Measurements from ENCODE around the gene CD82. TPM values are rescaled to one million over a fixed set of nuclear protein-coding genes. Genes with fewer than 3 reads are reported as not detected.

CD82 gene
- total and polyA plus RNA-seq, 2 donors (not counting 1 experiment from before 2014, with no cell fraction given), result 192 to 438 TPM

DNA sequence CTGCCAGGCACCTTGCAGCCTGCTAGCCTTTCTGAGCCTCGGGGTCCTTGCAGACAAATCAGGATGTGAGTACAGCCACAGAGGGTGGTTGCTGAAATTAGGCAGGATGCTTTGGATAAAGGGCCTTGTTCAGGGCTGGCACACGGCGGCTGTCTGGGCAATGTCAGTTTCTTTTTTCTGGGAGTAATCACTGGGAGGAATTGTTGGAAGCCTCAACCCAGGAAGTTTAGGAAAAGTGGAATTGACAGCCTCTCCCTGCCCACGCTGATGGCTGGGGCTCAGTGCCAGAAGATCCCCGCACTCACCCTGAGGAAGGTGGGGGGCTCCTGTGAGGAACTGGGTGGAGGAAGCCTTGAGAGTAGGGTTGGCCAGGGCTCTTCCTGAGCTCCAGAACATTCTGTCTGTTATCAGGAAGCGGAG is 37.4 kb downstream of the CD82 start:
- peaks cover 96% of the 10 kb centered on the region for H3K4me1 Mint-ChIP-seq
- Histone ChIP-seq H3K9ac (ENCODE audit: low read length) (no peak overlapping the region), H3K4me2 (replicated peaks; ENCODE audit: low read depth, low read length, poor library complexity, severe bottlenecking) (peak overlapping the region; percentile 68)

DNA sequence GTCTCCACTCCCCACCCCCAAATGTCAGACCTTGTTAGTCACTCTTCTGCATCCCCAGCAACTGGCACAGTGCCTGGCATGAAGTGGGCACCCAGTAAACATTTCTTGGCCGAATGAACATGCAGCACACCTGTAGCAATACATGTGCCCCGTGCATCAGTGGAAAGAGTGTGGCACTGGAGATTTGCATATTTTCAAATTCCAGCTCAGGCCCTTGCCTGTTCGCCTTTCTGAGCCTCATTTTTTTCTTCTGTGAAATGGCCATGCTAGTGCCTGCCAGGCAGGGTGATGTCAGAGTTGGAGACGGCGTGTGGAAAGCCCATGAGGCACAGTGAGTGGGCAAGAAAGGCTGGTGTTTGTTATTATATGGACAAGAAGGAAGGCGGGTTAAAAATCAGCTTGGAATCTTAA is 38.7 kb downstream of the CD82 start:
- Histone ChIP-seq H3K9me3 (ENCODE audit: control extremely low read depth in 1 of 3, control insufficient read depth in 2 of 3, insufficient read depth in 1 of 3, low read length in 2 of 3) (no peaks in the 10 kb centered on the region), H3K79me2 (ENCODE audit: control insufficient read depth, insufficient read depth, low read length) (peaks cover 12% of the 10 kb centered on the region), H3K36me3 (replicated peaks in 1 of 2; ENCODE audit: control extremely low read depth in 1 of 2, control insufficient read depth in 1 of 2, extremely low read depth in 1 of 2, insufficient read depth in 2 of 2, low read length in 1 of 2) (peaks cover 2 to 71% of the 10 kb centered on the region in 2 experiments), H3K4me2 (replicated peaks; ENCODE audit: low read depth, low read length, poor library complexity, severe bottlenecking) (peak overlapping the region; percentile 68), H3K4me1 (ENCODE audit: control insufficient read depth in 2 of 2, insufficient read depth in 2 of 2, low read length in 2 of 2) (peaks cover 98 to 100% of the 10 kb centered on the region in 2 donors), H3K27ac (ENCODE audit: low read length in 2 of 2) (peak overlapping the region; percentile 90 to 99), H3K4me3 (ENCODE audit: control extremely low read depth in 1 of 5, extremely low read depth in 1 of 5, insufficient read depth in 1 of 5, low read depth in 2 of 5, low read length in 4 of 5) (peak overlapping the region in 4 of 5 experiments; percentile 14 to 49 (median 28)), H4K20me1 (ENCODE audit: control insufficient read depth, insufficient read depth, low read length, poor library complexity, severe bottlenecking) (no peaks in the 10 kb centered on the region), H3K9ac (ENCODE audit: low read length) (peak overlapping the region; percentile 43), H3K27me3 (replicated peaks in 1 of 4; ENCODE audit: control extremely low read depth in 1 of 4, control insufficient read depth in 3 of 4, insufficient read depth in 4 of 4, low read length in 3 of 4) (no peaks in the 10 kb centered on the region), H2AFZ (ENCODE audit: insufficient read depth, low read depth, low read length, poor library complexity, severe bottlenecking) (no peak overlapping the region)
- intact Hi-C loops (cut with micrococcal nuclease), result loop anchor here (10.0 kb wide), 2 partner anchors 341 to 1241 kb away; partner anchors contain the start of gene CRY2
- Mint-ChIP-seq H3K9me3 (ENCODE audit: insufficient read depth) (no peaks in the 10 kb centered on the region), H3K4me3 (peak overlapping the region; percentile 83), H3K27ac (peak overlapping the region; percentile 94), H3K4me1 (peaks cover 97% of the 10 kb centered on the region), H3K27me3 (no peaks in the 10 kb centered on the region)
- POLR2A ChIA-PET, result interaction anchor here (1.3 to 11.4 kb wide), 5 partner anchors 9 to 39 kb away, joined by 3 to 189 read pairs (median 16); partner anchors contain the start of gene CD82
- TF ChIP-seq, protein P1, sequence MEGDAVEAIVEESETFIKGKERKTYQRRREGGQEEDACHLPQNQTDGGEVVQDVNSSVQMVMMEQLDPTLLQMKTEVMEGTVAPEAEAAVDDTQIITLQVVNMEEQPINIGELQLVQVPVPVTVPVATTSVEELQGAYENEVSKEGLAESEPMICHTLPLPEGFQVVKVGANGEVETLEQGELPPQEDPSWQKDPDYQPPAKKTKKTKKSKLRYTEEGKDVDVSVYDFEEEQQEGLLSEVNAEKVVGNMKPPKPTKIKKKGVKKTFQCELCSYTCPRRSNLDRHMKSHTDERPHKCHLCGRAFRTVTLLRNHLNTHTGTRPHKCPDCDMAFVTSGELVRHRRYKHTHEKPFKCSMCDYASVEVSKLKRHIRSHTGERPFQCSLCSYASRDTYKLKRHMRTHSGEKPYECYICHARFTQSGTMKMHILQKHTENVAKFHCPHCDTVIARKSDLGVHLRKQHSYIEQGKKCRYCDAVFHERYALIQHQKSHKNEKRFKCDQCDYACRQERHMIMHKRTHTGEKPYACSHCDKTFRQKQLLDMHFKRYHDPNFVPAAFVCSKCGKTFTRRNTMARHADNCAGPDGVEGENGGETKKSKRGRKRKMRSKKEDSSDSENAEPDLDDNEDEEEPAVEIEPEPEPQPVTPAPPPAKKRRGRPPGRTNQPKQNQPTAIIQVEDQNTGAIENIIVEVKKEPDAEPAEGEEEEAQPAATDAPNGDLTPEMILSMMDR (IDR thresholded peaks at IDR 0.05), result no peak
- TF ChIP-seq EZH2 (IDR thresholded peaks at IDR 0.05; ENCODE audit: borderline replicate concordance, insufficient read depth, low read depth, low read length, poor library complexity, severe bottlenecking), result no peak
- DNase-seq, result peak; percentile 67
- WGBS (ENCODE audit: insufficient coverage), result 18% methylated on average over 6 of the region's 6 CpGs
- ATAC-seq (ENCODE audit: low read depth), result peak; percentile 31
- CTCF ChIA-PET, result interaction anchor here (0.9 to 17.6 kb wide), 9 partner anchors 9 to 65 kb away, joined by 3 to 313 read pairs (median 5); partner anchors contain the start of gene CD82

More for the DNA sequence above, 37.4 kb downstream of the CD82 start:
- H3K27ac Mint-ChIP-seq, result peak overlapping the region; percentile 94
- POLR2A ChIA-PET, result interaction anchor here (0.6 to 11.4 kb wide), 5 partner anchors 10 to 79 kb away, joined by 4 to 189 read pairs (median 16); partner anchors contain the start of gene CD82
- CTCF ChIA-PET, result interaction anchor here (1.0 to 17.6 kb wide), 7 partner anchors 11 to 79 kb away, joined by 3 to 313 read pairs (median 9); partner anchors contain the start of gene CD82
- Histone ChIP-seq H4K20me1 (ENCODE audit: control insufficient read depth, insufficient read depth, low read length, poor library complexity, severe bottlenecking) (no peaks in the 10 kb centered on the region), H3K27me3 (replicated peaks in 1 of 4; ENCODE audit: control extremely low read depth in 1 of 4, control insufficient read depth in 3 of 4, insufficient read depth in 4 of 4, low read length in 3 of 4) (no peaks in the 10 kb centered on the region), H2AFZ (ENCODE audit: insufficient read depth, low read depth, low read length, poor library complexity, severe bottlenecking) (no peak overlapping the region), H3K27ac (ENCODE audit: low read length in 2 of 2) (peak overlapping the region; percentile 90 to 99), H3K79me2 (ENCODE audit: control insufficient read depth, insufficient read depth, low read length) (peaks cover 12% of the 10 kb centered on the region), H3K36me3 (replicated peaks in 1 of 2; ENCODE audit: control extremely low read depth in 1 of 2, control insufficient read depth in 1 of 2, extremely low read depth in 1 of 2, insufficient read depth in 2 of 2, low read length in 1 of 2) (peaks cover 2 to 69% of the 10 kb centered on the region in 2 experiments), H3K4me3 (ENCODE audit: control extremely low read depth in 1 of 5, extremely low read depth in 1 of 5, insufficient read depth in 1 of 5, low read depth in 2 of 5, low read length in 4 of 5) (no peak overlapping the region), H3K4me1 (ENCODE audit: control insufficient read depth in 2 of 2, insufficient read depth in 2 of 2, low read length in 2 of 2) (peaks cover 94 to 98% of the 10 kb centered on the region in 2 donors), H3K9me3 (ENCODE audit: control extremely low read depth in 1 of 3, control insufficient read depth in 2 of 3, insufficient read depth in 1 of 3, low read length in 2 of 3) (no peaks in the 10 kb centered on the region)
- intact Hi-C loops (cut with micrococcal nuclease), result loop anchor here (10.0 kb wide), 2 partner anchors 342 to 1242 kb away; partner anchors contain the start of gene CRY2
- no peak for DNase-seq
- no peak for TF ChIP-seq EZH2 (IDR thresholded peaks at IDR 0.05; ENCODE audit: borderline replicate concordance, insufficient read depth, low read depth, low read length, poor library complexity, severe bottlenecking)
- TF ChIP-seq, protein P1 (IDR thresholded peaks at IDR 0.05), result no peak
- no peak for ATAC-seq (ENCODE audit: low read depth)
- no peaks in the 10 kb centered on the region for H3K27me3 Mint-ChIP-seq
- H3K9me3 Mint-ChIP-seq (ENCODE audit: insufficient read depth), result no peaks in the 10 kb centered on the region
- peak overlapping the region; percentile 71 for H3K4me3 Mint-ChIP-seq
- WGBS (ENCODE audit: insufficient coverage), result 89% methylated on average over 5 of the region's 6 CpGs
